Activated CD4-positive, alpha-beta T cell treated with anti-CD3 and anti-CD28 coated beads, Interleukin-2, amount 50 U/mL, for 4 hours (primary cell): Measurements from ENCODE around the gene DOLK.

Experiments
- DNase-seq, 2 experiments: peaks; one replicate each; pipeline ENCODE4 v3.0.0-alpha.2; 2020

DOLK gene

DNA sequence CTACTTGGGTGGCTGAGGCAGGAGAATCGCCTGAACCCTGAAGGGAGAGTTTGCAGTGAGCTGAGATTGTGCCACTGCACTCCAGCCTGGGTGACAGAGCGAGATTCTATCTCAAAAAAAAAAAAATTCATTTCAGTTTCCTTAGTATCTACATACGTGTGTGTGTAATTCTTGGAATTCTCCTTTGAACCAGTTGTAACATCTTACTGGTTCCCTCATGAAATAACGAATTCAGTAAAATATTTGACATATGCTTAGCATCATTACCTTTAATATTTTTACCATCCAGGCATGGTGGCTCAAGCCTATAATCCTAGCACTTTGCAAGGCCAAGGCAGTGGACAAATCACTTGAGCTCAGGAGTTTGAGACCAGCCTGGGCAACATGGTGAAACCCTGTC, 17.8 kb downstream of the DOLK start:
- no peak for DNase-seq

GRCh38 chr9:128928624-128929023, 18.8 kb downstream of the DOLK start:
- no peak for DNase-seq

DNA sequence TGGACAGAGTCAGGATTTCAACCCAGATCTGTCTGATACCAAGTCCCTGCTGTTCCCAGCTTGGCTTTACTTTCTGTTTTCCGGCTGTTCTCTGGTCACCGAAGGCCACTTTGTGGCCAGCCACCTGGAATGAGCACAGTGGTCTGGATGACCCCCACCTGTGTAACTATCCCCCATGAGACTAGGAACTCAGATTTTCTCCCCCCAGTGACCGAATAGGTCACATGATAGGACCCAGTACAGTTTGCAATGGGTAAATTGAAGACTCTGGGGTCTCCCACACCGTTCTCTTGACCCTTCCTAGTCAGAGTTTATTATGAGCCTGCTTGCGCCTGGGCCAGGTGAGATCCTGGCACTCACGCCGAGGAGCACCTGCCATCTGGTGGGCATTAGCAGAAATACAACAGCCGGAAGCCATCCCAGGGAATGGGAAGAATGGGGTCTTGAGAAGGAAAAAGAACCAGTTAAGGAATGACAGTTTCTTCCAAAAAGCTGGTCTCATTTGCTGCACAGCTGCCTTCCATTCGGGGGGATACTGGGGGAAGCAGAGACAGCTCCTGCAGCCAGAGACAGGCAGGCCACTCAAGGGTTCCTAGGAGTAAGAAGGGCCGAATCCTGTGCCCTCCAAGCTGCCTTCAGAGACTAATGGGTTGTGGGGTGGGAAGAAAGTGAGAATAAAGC, 19.5 kb downstream of the DOLK start:
- DNase-seq: peak; percentile 41

- DNase-seq: no peak
Observed at GRCh38 chr9:128923493-128923883, 23.9 kb downstream of the DOLK start.

DNA sequence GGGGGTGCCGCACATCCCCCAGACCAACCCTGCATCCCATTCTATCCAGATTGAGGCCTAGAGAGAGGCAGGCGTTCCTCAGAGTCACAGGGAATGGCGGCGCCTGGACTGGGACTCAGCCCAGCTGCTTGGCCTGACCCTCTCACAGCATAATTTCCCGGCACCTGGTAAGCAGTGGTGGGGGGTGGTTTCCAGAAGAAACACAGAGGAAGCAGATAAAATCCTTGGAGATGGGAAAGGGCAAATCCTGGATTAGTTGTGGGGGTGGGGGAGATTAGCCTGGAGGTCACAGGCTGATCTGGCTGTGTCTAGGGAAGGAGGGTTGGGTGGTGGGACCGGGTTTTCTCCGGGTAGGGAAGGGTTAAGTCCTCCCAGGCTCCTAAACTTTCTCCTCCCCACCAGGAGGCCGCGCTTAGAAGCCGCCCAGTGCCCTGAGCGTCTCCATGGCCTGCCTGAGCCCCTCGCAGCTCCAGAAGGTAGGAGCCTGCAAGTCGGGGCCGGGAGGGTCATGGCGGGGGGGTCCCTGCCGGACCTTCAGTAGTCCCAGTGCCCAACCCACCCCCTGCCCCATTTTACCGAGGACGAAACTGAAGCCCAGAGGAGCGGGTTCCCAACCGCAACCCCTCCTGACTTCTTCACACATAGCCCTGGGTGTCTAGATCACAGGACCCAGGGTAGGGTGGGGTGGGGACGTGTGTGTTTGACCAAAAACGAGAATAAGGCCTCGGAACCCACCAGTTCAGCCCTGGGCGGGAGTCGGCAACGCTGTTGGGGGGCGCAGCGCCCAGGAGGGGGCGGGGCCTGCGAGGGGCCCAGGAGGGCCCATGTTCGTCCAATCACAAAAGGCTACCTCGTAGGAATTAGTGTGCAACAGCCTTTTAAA, 25.3 kb downstream of the DOLK start:
- DNase-seq: no peak

DNA sequence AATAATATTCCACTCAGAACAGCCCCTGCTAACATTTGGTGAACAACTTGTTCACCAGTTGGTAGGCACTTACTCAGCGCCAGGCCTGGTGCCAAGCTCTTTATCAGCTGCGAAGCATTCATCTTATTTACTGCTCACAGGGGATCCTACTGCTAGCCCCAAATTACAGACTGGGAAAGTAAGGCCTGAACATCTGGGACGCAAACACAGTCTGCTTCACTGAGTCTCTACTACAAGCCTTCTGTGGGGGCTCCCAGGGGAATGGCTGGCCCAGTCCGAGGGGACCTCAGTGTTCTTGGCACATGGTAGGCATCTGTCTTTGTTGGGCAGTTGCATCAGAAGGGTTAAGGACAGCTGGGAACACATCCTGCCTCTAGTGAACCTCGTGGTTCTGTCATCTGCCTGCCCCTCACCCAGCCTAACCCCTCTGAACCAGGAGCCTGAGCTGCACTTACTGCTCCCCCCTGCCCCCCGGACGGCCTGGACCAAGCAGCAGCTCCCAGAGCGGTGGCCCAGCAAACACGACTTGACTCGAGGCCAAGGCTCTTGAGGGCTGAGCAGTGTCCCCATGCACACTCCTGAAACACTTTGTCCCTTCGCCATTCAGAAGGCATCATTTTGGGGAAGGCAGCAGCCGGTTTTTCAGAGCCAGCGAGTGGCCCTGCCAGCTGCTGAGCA, 26.9 kb downstream of the DOLK start, which contains the start of gene PHYHD1:
TSS of gene PHYHD1 (plus strand) at position 602 of the 678 bp plus-strand sequence. CDS start 1,342 bp downstream, outside the sequence.
- no peak for DNase-seq

GRCh38 chr9:128919402-128920089, 27.9 kb downstream of the DOLK start:
- DNase-seq: no peak

- no peak for DNase-seq
Observed at GRCh38 chr9:128918921-128919320, 28.5 kb downstream of the DOLK start.

- DNase-seq: no peak
Observed at GRCh38 chr9:128917151-128917849, 30.1 kb downstream of the DOLK start.

- DNase-seq: no peak
Observed at GRCh38 chr9:128916745-128917144, 30.7 kb downstream of the DOLK start.

DNA sequence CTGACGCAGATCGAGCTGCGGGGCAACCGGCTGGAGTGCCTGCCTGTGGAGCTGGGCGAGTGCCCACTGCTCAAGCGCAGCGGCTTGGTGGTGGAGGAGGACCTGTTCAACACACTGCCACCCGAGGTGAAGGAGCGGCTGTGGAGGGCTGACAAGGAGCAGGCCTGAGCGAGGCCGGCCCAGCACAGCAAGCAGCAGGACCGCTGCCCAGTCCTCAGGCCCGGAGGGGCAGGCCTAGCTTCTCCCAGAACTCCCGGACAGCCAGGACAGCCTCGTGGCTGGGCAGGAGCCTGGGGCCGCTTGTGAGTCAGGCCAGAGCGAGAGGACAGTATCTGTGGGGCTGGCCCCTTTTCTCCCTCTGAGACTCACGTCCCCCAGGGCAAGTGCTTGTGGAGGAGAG, 31.2 kb downstream of the DOLK start:
- DNase-seq: no peak

DNA sequence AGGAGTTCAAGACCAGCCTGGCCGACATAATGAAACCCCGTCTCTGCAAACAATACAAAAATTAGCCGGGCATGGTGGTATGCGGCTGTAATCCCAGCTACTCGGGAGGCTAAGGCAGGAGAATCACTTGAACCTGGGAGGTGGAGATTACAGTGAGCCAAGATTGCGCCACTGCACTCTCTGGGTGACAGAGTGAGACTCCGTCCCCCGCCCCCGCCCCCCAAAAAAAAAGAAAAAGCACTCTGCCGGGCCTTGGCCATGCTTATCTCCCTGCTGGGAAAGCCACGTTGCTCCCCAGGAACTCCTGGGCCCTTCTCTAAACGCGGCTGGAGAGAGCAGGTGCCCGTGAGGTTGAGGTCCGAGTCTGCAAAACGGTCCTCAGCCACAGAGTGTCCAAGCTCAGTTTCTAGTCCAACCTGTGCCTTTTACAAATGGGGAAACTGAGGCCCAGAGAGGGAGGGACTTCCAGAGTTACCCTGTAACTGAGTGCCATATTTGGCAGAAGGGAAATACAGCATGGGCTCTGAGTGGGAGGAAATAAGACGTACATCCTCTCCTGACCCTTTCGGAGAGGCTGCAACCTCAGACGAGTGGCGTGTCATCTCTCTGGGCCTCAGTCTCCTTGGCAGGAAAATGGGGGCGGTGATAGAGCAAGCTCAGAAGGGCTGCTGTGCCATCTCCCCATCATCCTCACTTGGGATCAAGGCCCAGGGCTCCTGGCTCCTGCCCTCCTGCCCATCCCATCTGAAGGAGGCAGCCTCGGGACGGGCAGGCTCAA, 33.2 kb downstream of the DOLK start:
- DNase-seq: no peak

GRCh38 chr9:128913048-128913900, 34.1 kb downstream of the DOLK start:
- no peak for DNase-seq

DNA sequence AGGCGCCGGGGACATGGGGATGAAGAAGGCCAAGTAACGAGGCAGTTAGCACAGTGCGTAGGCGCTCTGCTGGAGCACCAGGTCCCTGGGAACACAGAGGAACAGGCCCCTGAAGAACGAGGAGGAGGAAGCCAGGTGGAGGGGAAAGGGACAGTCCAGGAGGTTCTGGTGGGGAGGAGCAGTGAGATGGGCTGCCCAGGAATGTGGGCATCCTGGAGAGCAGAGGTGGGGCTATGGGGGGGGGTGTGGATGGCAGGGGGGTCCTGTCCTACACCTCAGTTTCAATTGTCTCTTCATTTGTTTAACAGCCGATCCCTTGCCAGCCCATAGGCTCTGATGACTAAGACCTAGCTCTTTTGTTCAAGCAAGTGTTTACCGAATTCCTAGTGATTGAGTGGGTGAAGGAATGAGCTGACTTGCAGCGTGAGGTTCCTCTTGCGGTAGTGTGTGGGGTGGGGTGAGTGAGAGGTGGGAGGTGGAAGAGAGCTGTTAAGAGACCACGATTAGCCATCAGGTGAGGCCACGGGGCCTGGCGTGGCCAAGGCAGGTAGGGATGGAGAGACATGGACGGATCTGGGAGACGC, 35.0 kb downstream of the DOLK start:
- no peak for DNase-seq

- DNase-seq: no peak
Observed at GRCh38 chr9:128911529-128912035, 35.8 kb downstream of the DOLK start.

- no peak for DNase-seq
Observed at GRCh38 chr9:128910906-128911305, 36.5 kb downstream of the DOLK start.

DNA sequence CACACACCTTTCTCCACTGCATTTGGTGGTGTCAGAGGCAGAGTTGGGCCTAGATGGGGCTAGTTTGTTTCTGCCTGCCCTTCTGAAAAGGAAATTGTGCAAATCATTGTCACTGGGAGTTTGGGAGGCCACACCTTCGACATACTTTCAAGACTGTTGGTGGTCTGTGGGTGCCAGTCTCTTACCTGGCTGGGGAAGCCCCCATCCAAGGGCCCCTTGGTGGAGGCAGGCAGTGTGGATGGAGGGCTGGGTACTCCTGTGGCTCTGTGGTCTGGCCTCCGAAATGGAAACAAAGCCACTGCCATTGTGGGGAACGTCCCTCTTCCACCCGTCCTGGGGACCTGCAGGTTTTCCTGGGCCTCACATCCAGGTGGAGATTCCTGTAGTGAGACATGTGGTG, 37.5 kb downstream of the DOLK start:
- no peak for DNase-seq

DNA sequence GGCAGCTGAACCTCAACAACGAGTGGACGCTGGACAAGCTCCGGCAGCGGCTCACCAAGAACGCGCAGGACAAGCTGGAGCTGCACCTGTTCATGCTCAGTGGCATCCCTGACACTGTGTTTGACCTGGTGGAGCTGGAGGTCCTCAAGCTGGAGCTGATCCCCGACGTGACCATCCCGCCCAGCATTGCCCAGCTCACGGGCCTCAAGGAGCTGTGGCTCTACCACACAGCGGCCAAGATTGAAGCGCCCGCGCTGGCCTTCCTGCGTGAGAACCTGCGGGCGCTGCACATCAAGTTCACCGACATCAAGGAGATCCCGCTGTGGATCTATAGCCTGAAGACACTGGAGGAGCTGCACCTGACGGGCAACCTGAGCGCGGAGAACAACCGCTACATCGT, 39.0 kb downstream of the DOLK start:
- no peak for DNase-seq

DNA sequence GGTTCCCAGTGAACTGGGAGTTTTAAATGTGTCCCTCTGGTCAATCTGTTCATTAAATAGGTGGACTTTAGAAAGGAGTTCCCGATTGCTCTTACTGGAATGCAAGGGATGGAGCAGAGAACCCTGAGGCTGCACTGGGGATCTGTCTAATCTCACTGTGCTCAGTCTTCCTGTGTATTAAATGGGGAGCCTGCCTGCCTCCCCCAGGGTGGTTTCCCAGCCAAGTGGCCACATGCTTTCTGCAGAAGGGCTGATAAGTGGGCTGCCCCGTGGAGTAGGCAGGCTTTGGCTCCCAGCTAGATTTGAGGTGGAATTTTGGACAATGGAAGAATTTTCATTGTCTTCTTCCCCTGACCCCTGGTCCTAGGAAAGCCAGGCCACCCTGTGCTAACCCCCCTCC, 40.7 kb downstream of the DOLK start:
- DNase-seq: no peak

DNA sequence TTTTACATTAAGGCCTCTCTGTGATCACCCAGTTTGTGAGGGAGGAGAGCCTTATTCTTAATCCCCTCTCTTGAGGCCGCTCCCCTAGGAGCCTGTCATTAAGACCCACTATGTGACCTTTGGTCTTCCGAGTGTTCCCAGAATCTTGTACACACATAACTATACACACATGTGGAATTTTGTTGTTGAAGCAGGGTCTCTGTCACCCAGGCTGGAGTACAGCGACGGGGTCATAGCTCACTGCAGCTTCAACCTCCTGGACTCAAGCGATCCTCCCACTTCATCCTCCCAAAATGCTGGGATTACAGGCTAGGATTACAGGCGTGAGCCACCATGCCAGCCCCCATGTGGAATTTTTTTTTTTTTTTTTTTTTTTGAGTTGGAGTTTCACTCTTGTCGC, 41.4 kb downstream of the DOLK start:
- DNase-seq: no peak
